HCT116 (cell line): Measurements from ENCODE around the gene DDX10.

Source experiments
- CTCF ChIP-seq, 3 experiments: fragments of 200-600 bp in 1 of 3; sonication (generic) in 1 of 3; IDR thresholded peaks in 2 of 3; conservative IDR thresholded peaks in 1 of 3; 2 replicates each; pipeline ENCODE4 v1.5.1; 2012 to 2017; ENCODE audit warnings: low read depth in 2 of 3, low read length in 2 of 3, antibody characterized with exemption in 1 of 3, borderline replicate concordance in 1 of 3, control low read depth in 1 of 3, mild to moderate bottlenecking in 1 of 3, mixed read lengths in 1 of 3, mixed run types in 1 of 3, moderate library complexity in 1 of 3; ENCODE audit not compliant: insufficient read depth in 1 of 3
- EZH2phosphoT487 ChIP-seq: fragments of 200-600 bp; IDR thresholded peaks from 2 replicates; pipeline ENCODE4 v1.6.1; 2018; ENCODE audit warnings: antibody characterized with exemption, borderline replicate concordance
- FOSL1 ChIP-seq: IDR thresholded peaks from 2 replicates; pipeline ENCODE4 v1.6.1; 2012; ENCODE audit warnings: low read depth
- MAX ChIP-seq: IDR thresholded peaks from 2 replicates; pipeline ENCODE4 v1.6.1; 2012
- POLR2A ChIP-seq: IDR thresholded peaks from 2 replicates; pipeline ENCODE4 v1.7.0; 2011; ENCODE audit warnings: borderline replicate concordance; ENCODE audit not compliant: insufficient read depth, insufficient read length; ENCODE audit errors: extremely low read depth
- RAD21 ChIP-seq: IDR thresholded peaks from 2 replicates; pipeline ENCODE4 v1.6.1; 2012; ENCODE audit warnings: low read depth, mild to moderate bottlenecking
- SP1 ChIP-seq: IDR thresholded peaks from 2 replicates; pipeline ENCODE4 v1.6.1; 2012; ENCODE audit warnings: low read depth
- YY1 ChIP-seq: IDR thresholded peaks from 2 replicates; pipeline ENCODE4 v1.6.1; 2011; ENCODE audit warnings: low read length, low read depth, moderate library complexity, mild to moderate bottlenecking; ENCODE audit not compliant: insufficient replicate concordance; ENCODE audit errors: extremely low read depth

GRCh38 chr11:108628326-108628725 lies 36.5 kb upstream of the DDX10 start:
- TF ChIP-seq RAD21 (no peak), EZH2phosphoT487 (no peak), MAX (no peak), SP1 (no peak), POLR2A (no peak), FOSL1 (no peak), CTCF (IDR thresholded peaks at IDR 0.05 in 2 of 3, conservative IDR thresholded peaks at IDR 0.05 in 1 of 3; ENCODE audit: borderline replicate concordance in 1 of 3, insufficient read depth in 1 of 3, low read depth in 2 of 3, low read length in 2 of 3) (no peak), YY1 (no peak)
